ENCODE data around the gene ARHGEF12.

Gene ARHGEF12

GRCh38 chr11:120389693-120390584 is 53.7 kb downstream of the ARHGEF12 start:
- DNase-seq = no peak

- DNase-seq = no peak
Observed at GRCh38 chr11:120390585-120390922, 54.3 kb downstream of the ARHGEF12 start.

- no peak for DNase-seq
Observed at GRCh38 chr11:120391292-120391691, 55.1 kb downstream of the ARHGEF12 start.

- DNase-seq = no peak
Observed at GRCh38 chr11:120391854-120392253, 55.6 kb downstream of the ARHGEF12 start.

GRCh38 chr11:120392314-120392713 is 56.1 kb downstream of the ARHGEF12 start:
- no peak for DNase-seq

- no peak for DNase-seq
Observed at GRCh38 chr11:120392793-120393192, 56.6 kb downstream of the ARHGEF12 start.

GRCh38 chr11:120394119-120394518 is 57.9 kb downstream of the ARHGEF12 start:
- DNase-seq = no peak

- no peak for DNase-seq
Observed at GRCh38 chr11:120395778-120396177, 59.6 kb downstream of the ARHGEF12 start.

GRCh38 chr11:120398132-120398531 is 61.9 kb downstream of the ARHGEF12 start:
- DNase-seq = no peak

- DNase-seq = no peak
Observed at GRCh38 chr11:120399307-120399706, 63.1 kb downstream of the ARHGEF12 start.

GRCh38 chr11:120400564-120401364 is 64.6 kb downstream of the ARHGEF12 start:
- DNase-seq = no peak

- no peak for DNase-seq
Observed at GRCh38 chr11:120401506-120401905, 65.3 kb downstream of the ARHGEF12 start.

- DNase-seq = no peak
Observed at GRCh38 chr11:120403966-120404365, 67.8 kb downstream of the ARHGEF12 start.

- DNase-seq = no peak
Observed at GRCh38 chr11:120404495-120404894, 68.3 kb downstream of the ARHGEF12 start.

GRCh38 chr11:120409655-120410054 is 73.4 kb downstream of the ARHGEF12 start:
- no peak for DNase-seq

- DNase-seq = no peak
Observed at GRCh38 chr11:120410622-120411380, 74.6 kb downstream of the ARHGEF12 start.

GRCh38 chr11:120413480-120413879 is 77.3 kb downstream of the ARHGEF12 start:
- DNase-seq = no peak

- DNase-seq = no peak
Observed at GRCh38 chr11:120420572-120420971, 84.4 kb downstream of the ARHGEF12 start.

GRCh38 chr11:120424185-120424969 is 88.2 kb downstream of the ARHGEF12 start:
- no peak for DNase-seq

- no peak for DNase-seq
Observed at GRCh38 chr11:120424970-120425332, 88.7 kb downstream of the ARHGEF12 start.

- DNase-seq = no peak
Observed at GRCh38 chr11:120425527-120425926, 89.3 kb downstream of the ARHGEF12 start.

- DNase-seq = no peak
Observed at GRCh38 chr11:120430146-120430545, 93.9 kb downstream of the ARHGEF12 start.

- DNase-seq = no peak
Observed at GRCh38 chr11:120431633-120432032, 95.4 kb downstream of the ARHGEF12 start.

Data from activated CD4-positive, alpha-beta T cell treated with anti-CD3 and anti-CD28 coated beads for 1 hour (primary cell).